Measurements from ENCODE around the gene RAB40C.

- TF ChIP-seq, protein P1, sequence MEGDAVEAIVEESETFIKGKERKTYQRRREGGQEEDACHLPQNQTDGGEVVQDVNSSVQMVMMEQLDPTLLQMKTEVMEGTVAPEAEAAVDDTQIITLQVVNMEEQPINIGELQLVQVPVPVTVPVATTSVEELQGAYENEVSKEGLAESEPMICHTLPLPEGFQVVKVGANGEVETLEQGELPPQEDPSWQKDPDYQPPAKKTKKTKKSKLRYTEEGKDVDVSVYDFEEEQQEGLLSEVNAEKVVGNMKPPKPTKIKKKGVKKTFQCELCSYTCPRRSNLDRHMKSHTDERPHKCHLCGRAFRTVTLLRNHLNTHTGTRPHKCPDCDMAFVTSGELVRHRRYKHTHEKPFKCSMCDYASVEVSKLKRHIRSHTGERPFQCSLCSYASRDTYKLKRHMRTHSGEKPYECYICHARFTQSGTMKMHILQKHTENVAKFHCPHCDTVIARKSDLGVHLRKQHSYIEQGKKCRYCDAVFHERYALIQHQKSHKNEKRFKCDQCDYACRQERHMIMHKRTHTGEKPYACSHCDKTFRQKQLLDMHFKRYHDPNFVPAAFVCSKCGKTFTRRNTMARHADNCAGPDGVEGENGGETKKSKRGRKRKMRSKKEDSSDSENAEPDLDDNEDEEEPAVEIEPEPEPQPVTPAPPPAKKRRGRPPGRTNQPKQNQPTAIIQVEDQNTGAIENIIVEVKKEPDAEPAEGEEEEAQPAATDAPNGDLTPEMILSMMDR (IDR thresholded peaks at IDR 0.05), result no peak
- TF ChIP-seq JUNB (IDR thresholded peaks at IDR 0.05) (no peak), RFX5 (IDR thresholded peaks at IDR 0.05) (no peak), ELK1 (IDR thresholded peaks at IDR 0.05; ENCODE audit: low read depth, low read length) (no peak), CHD4 (IDR thresholded peaks at IDR 0.05; ENCODE audit: borderline replicate concordance) (no peak)
Observed at GRCh38 chr16:540645-541340, 49.1 kb upstream of the RAB40C start.

All from A549 (cell line).